ENCODE measurements around the gene MCCC1.
"Not testable (repeated sequence)": the region's sequence is repeated elsewhere in the genome, so short reads cannot be mapped to it uniquely, and the experiment has no call there.

Gene MCCC1

GRCh38 chr3:183099026-183099837 is at the start of gene MCCC1:
MCCC1 (minus strand) TSS chr3:183099496; CDS start chr3:183099440, 56 bp downstream.
- DNase-seq = peak; percentile 96

- no peak for DNase-seq
These were observed 48.8 kb upstream of the MCCC1 start for GRCh38 chr3:183148056-183148455.

GRCh38 chr3:183144363-183144762 is 45.1 kb upstream of the MCCC1 start:
- DNase-seq = no peak

- no peak for DNase-seq
These were observed 42.9 kb upstream of the MCCC1 start for GRCh38 chr3:183142199-183142598.

DNA sequence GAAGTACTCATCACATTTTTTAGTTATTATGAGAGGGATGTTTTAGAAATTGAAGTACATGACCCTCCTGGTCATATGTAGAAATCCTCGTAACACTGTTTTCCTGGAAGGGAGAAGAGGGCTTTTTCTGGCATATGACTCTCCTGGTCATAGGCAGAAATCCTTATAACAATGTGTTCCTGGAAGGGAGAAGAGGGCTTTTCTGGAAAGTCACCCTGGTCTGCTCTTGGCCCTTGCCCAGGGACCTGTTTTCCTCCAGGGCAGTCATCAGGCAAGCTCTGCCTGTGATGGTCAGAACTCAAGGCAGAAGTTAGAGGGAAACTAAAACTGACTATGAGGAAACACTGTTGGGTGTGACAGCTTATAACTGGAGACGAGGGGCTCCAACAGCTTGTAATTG is 35.5 kb upstream of the MCCC1 start:
- DNase-seq = no peak

DNA sequence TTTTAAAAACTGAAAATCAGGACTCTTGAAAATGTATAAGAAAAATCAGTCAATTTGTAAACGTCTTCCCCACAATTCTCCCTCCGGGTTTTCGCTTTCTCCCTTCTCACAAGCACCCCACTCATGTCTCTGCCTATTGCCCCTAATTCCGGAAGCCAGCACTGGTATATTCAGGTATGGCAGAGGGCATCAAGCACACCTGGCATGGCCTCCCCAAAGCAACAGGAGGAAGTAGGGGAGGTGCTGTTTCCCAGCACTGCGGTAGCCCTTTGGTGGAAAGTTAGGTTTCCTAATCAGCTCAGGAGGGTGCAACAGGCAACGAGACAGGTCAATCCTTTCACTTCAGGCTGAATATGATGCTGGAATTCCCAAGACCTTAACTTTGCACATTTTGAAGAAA is 33.1 kb upstream of the MCCC1 start:
- no peak for DNase-seq

- no peak for DNase-seq
These were observed 32.4 kb upstream of the MCCC1 start for GRCh38 chr3:183131735-183132134.

DNA sequence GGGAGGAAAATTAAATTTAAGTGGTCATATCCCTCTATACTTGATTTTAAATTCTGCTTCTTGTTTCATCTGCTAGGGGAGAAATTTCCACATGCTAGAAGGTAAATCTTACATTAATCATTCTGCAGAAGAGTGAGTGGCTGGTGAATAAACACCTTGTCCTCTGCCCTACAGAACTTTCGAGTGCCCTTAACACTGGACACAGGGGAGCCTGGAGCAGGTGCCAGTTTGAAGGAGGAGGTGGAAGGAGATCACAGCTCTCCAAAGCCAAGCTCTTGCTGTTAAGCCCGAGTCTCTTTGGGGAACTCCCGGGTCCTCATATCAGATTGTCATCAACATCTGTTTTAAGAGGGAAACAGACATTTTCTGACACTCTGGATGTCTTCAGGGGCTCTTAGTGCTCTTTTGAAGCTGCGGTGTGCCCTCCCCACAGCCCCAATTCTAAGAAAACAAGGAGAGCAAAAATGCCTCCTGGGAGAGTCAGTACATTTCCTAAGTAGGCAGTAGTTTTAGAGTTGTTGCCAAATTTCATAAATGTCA is 32.0 kb upstream of the MCCC1 start:
- DNase-seq = peak; percentile 15

DNA sequence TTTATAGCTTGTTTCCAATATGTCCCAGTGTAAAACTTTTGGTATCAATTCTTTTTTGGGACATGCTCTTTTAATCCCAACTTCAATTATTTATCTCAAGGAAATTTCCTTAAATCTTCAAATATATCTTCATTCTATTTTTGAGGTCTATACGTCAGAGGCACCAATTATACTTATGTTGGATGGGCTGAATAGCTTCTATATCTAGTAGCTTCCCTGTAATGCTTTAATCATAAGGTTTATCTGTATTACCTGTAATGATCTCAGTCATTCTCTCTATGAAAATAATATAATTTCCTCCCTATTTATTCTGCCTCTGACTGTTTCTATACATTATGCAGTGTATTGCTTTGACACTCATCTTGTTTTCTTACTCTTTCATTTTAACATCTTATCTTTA is 29.9 kb upstream of the MCCC1 start:
- no peak for DNase-seq

DNA sequence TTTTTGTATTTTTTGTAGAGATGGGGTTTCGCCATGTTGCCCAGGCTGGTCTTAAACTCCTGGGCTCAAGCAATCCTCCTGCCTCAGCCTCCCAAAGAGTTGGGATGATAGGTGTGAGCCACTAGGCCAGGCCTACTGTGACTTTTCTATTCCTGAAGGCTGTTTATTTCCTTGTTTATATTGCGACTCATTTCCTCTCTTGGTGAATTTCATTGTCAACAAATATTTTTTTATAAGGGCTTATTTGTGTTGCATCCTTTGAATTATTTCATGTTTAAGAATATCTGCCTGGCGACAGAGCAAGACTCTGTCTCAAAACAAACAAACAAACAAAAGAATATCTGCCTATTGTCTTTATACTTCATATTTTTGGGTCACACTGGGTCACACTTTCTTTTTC is 29.4 kb upstream of the MCCC1 start:
- no peak for DNase-seq

DNA sequence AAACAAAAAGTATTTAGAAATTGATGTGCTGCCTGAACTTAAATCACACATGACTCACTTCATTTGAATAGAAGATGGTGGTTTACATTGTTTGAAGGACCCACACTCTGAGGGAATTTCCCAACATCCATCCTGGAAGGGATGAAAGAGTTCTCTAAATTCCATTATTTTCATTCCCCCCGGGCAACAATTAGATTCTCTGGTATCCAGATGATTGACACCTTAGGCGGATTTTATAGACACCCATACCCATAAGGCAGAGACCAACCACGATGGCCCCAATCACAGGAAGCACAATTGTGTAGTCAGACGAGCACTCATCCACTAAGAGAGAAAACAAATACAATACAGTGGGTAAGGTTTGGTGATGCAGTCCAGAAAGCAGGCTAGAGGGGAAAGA is 24.6 kb upstream of the MCCC1 start:
- no peak for DNase-seq

DNA sequence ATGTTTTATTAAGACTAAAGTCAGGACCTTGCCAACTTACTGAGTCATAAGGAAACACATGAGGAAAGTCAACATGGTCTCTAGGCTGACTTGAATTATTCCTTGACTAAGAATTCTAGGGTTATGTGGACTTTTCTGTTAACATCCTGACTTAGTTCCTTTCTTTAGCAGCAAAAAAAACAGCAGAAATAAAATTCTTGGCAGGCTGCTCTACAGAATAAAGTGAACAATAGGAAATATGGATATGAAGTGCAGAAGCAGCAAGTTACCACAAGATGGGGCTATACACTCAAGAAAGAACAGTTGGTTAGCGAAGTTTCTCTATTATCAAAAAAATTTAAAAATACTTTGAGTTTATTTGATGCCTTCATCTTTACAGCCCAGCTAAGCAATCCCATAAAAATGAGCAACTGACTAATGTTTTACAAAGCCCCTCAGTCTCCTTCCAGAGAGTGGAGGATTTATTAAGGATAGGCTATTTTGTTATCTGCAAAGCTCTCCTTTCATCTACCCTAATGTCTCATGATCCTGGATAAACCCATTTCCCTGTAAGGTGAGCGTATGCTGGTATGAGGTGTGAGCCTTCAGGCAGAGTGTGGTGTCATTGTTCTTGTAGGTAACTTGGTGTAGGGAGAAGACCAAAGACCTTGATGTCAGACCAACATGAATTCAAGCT is 23.1 kb upstream of the MCCC1 start:
- DNase-seq = peak; percentile 29

DNA sequence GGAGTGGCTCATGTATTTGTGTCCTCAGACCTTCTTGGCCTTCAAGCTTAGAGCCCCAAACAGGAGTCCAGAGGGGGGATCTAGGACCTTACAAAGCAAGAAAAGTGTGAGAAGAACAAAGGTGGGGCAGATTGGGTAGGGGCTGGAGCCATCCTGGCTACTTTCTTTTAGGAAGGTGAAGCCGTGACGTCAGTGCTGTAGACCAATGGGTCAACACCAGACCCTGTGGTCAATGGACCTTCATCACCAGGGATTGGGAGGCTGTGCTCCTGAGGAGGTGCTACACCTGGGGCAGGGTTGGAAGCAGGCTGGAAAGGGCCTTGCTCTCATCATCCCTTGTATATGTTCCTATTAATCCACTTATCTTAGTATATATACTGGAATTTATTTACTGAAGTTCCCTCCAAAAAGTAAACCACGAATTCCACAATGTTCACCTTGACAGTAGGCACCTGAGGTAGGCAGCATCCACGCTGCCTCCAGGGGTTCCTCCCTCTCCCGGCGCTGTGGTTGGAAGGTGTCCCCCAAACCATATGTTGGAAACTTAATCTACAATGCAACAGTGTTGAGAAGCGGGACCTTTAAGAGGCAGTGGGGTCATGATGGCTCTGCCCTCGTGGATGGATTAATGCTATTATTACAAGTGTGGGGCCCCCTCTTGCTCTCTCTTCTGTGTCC is 21.4 kb upstream of the MCCC1 start:
- DNase-seq = no peak

- DNase-seq = no peak
These were observed 17.8 kb upstream of the MCCC1 start for GRCh38 chr3:183117056-183117455.

DNA sequence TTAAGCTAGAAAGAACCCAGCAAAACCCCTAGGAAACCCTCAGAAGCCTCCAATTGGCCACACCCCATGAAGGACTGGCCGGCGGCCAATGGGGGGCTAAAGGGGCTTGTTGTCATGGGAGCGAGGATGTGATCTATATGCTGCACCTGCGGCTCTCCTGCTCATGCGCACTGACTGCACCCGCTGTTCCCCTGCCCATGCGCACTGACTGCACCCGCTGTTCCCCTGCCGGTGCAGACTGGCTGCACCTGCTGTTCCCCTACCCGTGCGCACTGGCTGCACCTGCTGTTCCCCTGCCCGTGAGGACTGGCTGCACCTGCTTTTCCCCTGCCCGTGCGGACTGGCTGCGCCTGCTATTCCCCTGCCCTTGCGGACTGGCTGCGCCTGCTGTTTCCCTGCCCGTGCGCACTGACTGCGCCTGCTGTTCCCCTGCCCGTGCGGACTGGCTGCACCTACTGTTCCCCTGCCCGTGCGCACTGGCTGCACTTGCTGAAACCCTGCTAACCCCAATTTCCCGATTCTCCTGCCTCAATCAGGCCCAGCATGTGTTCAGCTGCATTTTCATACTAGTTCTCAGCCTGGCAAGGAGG is 16.8 kb upstream of the MCCC1 start:
- DNase-seq = no peak

DNA sequence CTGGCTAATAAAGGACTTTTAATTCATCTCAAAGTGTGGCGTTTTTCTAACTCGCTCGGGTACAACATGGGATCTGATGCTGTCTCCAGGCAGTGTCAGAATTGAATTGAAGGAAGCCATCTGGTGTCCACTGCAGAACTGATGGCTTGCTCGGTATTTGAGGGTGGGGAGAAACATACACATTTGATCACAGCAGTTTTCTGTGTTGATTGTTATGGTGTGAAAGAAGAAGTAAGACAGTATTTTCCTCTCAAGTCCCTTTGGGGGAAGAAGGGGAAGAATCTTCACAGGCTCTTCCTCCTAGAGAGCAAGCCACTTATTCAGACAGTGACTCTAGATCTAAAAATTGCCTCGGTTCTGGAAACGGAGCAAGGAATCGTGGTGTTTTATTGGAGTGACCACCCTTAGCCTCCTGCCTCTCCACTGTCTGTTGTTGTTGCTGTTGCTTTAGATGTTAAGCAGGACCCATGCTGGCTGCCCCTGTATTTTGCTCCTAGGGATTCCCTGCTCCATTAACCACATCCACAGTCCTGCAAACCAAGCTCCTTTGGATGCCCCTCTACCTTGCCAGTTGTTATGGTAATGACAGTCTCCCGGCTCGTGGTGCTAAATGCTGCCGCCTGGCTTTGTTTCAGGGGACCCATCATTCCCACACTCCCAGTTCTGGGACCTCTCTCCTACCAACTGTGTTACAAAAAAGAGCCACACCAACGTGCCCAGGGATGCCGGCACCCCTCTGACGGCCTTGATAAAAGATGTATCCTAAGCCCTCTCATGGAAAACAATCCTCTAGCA is 15.3 kb upstream of the MCCC1 start:
- DNase-seq = no peak

DNA sequence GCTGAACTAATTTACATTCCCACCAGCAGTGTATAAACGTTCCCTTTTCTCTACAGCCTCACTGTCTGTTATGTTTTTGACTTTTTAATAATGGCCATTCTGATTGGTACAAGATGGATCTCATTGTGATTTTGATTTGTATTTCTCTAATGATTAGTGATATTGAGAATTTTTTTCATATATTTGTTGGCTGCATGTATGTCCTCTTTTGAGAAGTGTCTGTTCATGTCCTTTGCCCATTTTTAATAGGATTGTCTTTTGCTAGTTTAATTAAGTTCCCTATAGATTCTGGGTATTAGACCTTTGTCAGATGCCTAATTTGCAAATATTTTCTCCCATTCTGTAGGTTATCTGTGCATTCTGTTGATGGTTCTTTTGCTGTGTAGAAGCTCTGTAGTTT is 10.6 kb upstream of the MCCC1 start:
- DNase-seq = not testable (repeated sequence)

GRCh38 chr3:183108470-183108869 is 9.2 kb upstream of the MCCC1 start:
- DNase-seq = no peak

- peak; percentile 23 for DNase-seq
These were observed 8.7 kb upstream of the MCCC1 start for GRCh38 chr3:183108001-183108449.

DNA sequence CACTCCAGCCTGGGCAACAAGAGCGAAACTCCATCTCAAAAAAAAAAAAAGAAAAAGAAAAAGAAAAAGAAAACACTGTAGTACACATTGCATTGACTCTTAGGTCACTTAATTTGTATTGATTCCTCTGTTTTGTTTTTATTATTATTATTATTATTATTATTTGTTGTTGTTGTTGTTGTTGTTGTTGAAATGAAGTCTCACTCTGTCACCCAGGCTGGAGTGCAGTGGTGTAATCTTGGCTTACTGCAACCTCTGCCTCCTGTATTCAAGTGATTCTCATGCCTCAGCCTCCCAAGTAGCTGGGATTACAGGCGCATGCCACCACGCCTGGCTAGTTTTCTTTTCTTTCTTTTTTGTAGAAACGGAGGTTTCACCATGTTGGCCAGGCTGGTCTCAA is 8.1 kb upstream of the MCCC1 start:
- DNase-seq = not testable (repeated sequence)

DNA sequence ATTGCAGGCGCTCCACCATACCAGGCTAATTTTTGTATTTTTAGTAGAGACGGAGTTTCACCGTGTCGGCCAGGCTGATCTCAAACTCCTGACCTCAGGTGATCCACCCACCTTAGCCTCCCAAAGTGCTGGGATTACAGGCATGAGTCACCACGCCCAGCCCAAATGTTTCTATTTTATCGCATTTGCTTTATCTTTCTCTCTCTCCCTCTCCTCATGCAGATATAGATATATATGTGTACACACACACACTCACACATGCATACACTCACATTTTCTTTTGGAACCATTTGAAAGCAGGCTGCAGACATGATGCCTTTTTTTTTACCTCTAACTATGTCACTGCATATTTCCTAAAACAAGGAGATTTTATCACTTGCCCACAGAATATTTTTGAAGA is 7.3 kb upstream of the MCCC1 start:
- no peak for DNase-seq

DNA sequence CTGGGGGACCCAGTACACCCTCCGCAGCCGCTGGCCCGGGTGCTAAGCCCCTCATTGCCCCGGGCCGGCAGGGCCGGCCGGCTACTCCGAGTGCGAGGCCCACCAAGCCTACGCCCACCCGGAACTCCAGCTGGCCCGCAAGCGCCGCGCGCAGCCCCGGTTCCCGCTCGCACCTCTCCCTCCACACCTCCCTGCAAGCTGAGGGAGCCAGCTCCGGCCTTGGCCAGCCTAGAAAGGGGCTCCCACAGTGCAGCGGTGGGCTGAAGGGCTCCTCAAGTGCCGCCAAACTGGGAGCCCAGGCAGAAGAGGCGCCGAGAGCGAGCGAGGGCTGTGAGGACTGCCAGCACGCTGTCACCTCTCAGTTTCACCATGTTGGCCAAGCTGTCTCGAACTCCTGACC is 4.7 kb upstream of the MCCC1 start:
- not testable (repeated sequence) for DNase-seq

Data from GF-D8 (cell line).